ENCODE results near the gene RPS6KA3.
"Not testable (repeated sequence)": the region's sequence is repeated elsewhere in the genome, so short reads cannot be mapped to it uniquely, and the experiment has no call there.

Gene RPS6KA3

DNA sequence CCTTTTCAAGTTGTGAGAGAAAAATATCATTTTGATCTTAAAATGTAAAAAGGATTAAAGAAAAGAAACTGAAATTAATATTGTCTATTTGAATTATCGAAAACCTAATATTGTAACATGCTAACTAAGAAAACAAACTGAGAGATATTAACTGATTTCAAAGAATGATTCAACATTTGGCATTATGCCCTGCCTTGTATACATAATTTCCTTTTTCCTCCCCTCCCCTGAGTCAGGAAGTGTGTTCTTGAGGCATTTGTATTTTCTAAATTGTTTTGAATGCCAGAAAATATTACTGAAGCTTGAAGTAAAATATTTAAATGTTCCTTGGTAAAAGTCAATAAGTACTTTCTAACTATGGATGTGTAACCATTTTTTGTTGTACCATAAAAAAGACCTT is 49.4 kb downstream of the RPS6KA3 start:
- DNase-seq, result peak in 1 of 2 experiments; percentile 14

DNA sequence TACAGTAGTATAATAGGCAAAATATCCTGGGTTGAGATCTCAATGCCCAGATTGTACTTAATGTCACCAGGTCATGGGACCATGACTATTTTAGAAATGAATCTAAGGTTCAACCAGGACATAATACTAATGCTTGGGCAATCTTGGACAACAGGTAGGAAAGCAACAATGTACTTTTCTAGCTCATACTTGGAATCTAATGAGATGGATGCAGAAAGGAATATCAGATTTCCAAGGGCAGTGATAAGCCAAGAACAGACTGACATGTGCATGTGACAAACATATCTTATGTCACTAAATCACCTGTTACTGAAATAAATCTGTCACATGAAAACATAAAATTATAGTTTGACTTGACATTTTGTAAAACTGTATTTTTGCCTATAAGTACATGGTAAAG is 51.1 kb downstream of the RPS6KA3 start:
- DNase-seq, result no peak

DNA sequence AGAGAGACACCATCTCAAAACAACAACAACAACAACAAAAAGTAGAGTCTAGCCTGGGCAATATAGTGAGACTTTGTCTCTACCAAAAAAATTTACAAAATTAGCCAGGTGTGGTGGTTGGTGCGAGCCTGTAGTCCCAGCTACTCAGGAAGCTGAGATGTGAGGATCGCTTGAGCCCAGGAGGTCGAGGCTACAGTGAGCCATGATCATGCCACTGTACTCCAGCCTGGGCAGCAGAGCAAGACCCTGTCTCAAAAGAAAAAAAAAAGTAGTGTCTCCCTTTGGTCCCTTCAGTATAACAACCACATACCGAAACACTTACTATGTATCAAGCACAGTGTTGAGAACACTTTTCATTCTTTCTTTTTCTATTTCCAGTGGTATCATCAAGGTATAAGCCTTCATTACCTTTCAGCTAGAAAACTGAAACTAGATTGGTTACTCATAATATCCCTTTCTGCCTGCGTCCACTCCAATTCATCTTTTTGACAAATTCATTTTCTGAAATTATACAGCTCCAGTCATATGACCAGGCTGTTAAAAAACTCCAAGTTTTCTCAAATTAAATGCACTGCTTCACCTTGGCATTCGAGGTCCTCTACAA is 54.1 kb downstream of the RPS6KA3 start:
- DNase-seq, result no peak

DNA sequence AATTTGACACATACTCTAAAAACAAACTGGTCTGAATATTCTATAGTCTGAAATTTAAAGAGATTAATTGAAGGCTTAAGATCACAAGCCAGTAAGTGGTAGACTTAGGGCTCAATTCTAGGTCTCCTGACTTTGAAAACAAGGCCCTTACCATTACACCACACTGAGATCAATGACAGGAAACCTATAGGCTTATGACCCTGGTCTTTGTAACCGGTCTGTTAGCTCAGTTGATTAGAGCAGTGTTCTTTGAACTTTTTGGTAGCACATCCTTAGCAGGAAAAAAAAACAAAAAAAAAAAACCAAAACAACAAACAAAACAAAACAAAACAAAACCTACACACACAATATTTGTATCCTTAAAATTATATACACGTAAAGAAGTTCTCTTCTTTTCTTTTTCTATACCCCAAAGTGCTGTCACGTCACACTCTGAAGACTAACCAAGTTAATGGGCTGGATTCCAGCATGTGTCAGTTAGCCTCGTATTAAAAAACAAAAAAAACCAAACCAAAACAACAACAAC is 55.4 kb downstream of the RPS6KA3 start:
- no peak for DNase-seq

DNA sequence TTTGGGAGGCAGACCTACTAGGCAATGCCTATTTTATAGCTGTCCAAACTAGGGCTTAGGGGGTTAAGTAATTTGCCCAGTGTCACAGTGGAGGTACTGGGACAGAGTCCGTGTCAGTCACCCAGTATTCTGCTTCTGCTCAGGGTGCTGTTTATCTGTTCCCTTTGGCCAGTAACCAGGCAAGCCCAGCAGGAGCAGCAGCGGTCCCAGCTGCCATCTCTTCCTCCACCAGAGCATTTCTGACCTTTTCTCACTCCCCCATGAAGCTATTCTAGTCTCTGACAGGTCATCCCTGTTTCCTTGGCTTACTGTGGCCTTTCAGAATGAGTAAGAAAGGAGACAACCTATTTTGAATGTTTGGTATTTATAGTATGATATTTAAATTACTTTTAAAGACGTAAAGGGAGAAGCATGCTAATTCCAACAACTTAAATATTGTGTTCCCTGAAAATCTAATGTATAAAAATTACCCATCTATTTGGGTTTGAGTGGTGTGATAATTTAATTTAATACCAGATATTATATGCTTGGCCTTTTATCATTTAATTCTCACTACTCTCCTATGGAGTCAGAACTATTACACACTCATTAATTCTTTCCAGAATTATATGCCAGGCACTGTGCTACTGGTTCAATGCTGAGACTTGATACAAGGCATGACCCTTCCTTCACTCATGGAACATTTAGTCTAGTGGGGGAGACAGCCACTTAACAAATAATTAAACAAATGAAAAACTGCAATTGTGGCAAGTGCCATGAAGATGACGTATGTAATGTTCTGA is 60.6 kb downstream of the RPS6KA3 start:
- DNase-seq, result no peak

DNA sequence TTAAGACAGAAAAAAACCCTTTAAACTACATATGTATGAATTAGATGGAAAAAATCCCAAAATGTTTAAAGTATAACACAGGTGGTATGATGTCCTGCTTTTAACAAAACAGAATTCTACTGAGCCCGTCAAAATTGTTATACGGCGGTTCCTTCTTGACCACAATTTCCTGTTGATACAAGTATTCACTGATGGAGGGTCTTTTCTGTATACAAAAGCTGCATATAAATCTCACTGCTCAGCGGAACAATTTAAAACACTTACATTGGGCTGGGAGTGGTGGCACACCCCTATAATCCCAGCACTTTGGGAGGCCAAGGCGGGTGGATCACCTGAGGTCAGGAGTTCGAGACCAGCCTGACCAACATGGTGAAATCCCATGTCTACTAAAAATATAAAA is 62.4 kb downstream of the RPS6KA3 start:
- DNase-seq, result no peak

DNA sequence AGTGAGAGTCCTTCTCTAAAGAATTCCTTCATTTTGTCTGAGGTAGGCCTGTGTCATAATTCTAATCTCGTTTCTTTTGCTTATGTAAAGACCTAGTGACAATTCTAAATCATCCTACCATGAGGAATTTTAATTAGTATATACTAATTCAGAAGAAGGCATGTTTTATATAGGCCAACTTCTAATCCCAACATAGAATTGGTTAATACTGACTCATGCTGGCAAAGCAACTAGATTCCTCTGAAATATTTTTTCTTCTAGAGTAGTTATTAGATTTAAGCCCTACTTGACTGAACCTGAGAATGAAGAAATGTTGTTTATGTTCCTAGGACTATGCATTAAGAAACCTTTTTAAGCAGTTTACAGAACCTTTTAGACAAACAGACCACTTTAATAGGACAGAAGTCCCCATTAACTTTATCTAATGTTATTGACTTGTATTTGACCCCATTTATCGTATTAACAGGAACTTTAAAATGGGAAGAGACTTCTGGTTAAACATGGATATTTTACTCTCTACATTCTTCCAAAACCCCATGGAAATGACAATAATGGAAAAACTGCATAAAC is 69.0 kb downstream of the RPS6KA3 start:
- DNase-seq, result no peak

DNA sequence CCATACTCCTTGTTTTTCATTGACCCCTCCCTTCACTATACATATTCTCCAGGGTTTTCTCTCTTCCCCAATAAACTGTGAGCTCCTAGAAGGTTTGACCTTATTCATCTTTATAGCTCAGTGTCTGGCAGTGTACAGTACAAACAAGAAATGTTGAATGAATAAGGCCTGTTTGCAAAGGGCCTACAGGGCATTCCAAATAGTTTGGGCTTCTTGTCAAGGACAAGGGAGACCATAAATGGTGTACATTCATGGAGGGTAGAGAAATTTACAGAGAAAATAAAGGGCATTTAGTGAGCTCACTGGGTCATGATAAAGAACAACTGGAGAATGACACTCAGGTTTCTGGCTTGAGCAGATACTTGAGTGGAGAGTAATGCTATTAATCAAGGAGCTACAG is 77.5 kb downstream of the RPS6KA3 start:
- DNase-seq, result no peak

DNA sequence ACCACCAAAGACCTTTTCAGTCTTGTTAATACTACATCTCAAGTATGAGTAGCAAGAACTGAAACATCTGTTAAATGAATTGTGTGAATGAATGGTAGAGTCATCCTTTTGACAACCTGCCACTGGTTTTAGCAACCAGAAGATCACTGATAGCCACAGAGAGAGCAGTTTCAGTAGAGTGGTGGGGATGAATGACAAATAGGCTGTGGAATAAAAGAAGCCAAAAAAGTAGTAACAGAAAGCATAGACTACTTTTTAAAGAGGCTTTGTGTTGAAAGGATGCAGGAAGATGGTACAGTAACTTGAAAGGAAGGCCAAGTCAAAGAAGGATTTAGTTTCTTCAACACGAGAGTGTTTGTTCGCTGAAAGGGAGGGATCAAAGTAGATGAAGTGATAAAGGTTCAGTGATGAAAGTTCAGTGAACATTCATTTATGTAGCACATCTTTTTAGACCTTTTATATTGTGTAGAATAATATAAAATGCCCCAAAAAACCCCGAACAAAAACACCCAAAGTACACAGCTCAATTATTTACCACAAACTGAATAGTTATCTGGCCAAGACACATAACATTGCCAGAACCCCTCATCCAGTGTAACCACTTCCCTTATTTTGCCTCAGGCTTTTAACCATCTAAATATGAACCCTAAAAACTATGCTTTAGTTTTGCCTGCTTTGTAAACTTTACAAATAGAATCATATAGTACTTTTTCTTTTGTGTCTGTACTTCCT is 84.9 kb downstream of the RPS6KA3 start:
- no peak for DNase-seq

DNA sequence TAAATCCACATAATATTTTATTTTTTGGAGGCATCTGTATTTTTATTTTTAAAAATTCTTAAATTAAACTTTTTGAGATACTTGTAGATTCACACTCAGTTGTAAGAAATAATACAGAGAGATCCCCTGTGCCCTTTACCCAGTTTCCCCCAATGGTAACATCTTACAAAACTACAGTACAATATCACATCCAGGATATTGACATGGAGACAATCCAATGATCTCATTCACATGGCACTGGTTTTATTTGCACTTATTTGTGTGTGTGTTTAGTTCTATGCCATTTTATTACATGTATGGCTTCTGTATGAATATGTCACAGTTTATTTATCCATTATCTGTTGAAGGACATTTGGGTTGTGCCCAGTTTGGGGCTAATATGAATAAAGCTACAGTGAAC is 89.6 kb downstream of the RPS6KA3 start:
- DNase-seq, result no peak

DNA sequence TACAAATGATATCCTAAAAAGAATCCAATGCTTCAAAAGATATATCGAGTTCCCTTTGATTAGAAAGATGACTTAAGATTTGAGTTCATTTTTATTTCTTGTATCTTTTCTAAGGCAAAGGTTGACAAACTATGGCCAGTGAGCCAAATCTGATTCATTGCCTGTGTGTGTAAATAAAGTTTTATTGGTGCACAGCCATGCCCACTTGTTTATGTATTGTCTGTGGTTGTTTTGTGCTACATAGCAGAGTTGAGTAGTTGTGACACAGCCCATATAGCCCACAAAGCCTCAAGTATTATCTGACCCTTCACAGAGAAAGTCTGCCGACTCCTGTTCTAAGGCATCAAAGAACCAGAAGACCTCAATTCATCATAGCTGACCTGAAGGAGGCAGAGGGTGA is 92.9 kb downstream of the RPS6KA3 start:
- DNase-seq, result no peak

DNA sequence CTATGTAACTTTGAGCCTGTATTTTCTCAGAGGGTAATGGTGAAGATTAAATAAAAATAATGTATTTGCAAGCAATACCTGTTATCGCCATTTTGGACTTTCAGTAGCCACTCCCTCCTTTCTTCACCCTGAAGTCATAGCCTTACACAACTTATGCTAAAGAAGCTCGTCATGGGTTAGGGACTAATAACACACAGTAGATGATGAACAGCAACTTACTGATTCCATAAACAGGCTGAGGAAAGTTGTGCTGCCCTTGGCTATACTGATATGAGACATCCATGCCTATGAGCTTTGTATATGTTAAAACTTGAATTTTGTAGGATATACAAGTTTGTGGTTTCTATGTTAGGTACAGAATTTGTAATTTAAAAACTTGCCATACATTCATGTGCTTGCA is 93.4 kb downstream of the RPS6KA3 start:
- DNase-seq, result no peak

DNA sequence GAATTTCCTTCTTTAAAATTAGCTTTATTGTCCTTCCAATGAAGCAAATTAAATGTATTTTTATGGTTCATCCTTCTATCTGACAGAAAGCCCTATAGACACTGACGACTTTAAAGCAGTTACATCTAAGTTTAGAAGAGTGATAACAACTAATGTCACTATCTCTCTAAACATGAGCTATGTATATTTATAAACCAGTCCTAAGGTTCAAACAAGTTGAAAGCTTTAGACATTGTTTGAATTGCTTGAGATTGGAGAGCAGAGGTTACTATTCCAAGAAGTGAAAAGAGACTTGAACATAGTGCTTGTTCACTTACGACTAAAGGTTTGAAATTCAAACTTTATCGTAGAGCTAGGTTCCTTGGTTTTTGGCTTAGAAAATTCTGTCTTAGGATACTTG is 94.8 kb downstream of the RPS6KA3 start:
- DNase-seq, result no peak

DNA sequence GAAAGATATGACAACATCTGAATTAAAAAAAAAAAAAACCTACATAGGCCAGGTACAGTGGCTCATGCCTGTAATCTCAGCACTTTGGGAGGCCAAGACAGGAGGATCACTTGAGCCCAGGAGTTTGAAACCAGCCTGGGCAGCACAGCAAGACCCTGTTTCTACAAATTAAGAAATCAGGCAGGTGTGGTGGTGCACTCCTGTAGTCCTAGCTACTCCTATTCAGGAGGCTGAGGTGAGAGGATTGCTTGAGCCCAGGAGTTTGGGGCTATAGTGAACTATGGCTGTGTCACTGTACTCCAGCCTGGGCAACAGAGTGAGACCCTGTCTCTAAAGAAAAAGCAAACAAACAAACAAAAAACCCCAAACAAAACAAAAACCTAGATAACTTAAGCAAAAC is 104.2 kb downstream of the RPS6KA3 start:
- not testable (repeated sequence) for DNase-seq

DNA sequence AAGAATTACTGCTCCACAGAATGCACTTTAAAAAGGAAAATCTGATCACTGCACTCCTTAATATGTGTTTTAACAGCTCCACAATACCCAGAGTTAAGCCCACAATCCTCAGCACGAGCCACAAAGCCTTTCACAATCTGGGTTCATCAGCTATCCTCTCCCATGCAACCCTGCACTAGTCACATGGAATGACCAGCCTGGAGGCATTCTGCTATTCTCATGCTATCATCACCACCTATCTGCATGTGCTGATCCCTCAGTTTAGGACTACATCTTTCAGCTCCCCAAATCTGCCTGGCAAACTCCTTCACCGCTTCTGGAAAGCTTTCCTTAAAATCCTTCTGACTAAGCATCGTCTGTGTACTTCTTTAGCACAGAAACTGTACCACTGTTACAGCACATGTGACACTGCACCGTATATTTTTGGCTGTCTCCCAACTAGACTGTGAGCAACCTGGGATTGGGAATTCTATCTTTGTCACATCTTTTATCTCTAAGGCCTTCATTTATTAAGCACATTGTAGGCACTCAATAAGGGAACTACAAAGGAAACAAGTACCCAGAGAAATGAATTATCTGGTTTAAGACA is 106.8 kb downstream of the RPS6KA3 start:
- DNase-seq, result no peak

DNA sequence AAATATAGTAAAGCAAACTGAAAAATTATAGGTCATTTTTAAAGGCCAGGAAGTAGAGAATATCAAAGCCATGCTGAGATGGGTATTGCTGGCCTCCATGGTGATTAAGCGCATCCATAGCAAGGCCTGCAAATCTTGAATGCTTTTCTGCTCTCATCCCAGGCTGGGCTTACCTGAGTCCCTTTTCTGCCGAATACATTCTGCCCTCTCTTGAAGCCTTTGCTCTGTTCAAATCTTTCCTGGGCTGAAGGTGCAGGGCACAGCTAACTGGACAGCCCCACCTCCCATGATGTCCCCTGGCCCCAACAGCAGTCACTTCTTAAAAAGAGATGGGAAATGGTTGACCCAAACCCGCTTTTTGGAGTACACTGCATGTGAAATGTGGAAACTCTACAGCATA is 115.0 kb downstream of the RPS6KA3 start:
- DNase-seq, result no peak

DNA sequence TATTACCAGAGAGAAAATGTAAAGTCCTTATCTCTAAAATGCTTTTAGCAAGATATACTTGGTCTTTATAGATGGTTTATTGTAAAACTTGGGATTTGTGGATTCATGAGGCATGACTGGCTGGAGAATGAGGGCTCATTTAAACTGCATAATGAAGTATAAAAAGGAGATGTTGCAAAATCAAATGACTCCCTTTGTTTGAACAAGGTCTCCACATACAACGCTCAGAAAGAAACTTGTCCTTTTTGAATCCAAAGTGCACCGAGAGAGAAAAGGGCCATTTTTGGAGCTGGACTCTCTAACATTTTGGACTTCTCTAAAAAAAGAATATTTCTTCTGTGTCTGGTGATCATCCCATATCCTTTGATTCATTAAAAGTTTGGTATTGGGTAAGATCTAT is 117.4 kb downstream of the RPS6KA3 start:
- DNase-seq, result no peak

DNA sequence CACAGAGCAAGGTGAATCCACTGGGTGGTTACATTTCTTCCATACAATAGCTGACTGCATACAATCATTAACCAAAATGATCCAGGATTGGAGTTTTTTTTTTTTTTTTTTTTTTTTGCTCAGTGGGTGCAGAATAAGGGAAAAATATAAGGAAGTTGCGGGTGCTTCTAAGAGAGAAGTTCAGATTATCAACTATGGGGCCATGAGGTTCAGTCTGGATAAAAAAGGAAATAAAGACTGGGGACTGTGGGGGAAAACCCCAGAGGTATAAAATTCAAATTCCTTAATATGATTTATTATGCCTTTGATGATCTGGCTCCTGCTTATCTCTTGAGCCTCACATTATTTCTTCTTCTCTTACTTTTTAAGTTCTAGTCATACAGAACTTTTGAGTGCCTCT is 119.1 kb downstream of the RPS6KA3 start:
- DNase-seq, result no peak

DNA sequence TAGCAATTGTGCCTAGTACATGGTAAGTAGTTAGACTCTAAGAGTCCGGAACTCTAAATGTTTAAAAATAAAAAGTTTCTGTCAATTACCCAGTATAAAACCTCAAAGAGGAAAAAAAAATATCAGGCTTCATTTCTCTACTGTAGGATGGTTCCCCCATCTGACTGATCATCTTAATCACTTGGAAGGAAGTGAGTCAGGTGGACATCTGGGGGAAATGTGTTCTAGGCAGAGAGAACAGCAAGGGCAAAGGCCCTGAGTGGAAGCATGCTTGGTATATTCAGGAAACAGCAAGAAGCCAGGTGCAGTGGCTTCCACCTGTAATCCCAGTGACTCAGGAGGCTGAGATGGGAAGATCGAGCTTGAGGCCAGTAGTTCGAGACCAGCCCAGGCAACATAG is 122.2 kb downstream of the RPS6KA3 start:
- DNase-seq, result peak; percentile 10 to 36

DNA sequence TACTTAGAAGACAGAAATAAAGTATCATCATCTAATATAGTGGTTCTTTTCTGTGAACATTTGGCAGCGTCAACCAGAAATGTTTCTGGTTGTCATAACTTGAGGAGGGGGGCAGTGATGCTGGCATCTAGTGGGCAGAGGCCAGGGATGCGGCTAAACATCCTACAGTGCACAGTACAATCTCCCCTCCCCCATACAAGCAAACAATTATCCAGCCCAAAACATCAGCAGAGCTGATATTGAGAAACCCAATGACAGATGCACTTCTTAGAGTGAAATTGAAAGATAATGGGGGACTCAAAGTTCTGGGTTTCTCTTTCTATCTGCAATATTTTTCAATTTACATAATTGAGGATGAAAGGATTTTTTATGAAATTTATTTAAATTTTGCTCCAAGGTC is 123.1 kb downstream of the RPS6KA3 start:
- DNase-seq, result no peak

DNA sequence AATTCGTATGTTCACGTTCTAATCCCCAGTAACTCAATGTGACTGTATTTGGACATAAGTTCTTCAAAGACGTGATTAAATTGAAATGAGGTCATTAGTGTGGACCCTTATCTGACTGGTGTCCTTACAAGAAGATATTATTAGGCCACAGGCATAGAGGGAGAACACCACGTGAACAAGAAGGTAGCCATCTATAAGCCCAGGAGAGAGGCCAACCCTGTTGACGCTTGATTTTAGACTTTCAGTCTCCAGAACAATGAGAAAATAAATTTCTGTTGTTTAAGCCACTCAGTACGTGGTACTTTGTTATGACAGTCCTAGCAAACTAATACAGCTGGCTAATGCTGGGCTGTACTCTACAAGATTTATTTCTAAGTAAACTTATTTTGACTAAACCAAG is 123.6 kb downstream of the RPS6KA3 start:
- no peak for DNase-seq

DNA sequence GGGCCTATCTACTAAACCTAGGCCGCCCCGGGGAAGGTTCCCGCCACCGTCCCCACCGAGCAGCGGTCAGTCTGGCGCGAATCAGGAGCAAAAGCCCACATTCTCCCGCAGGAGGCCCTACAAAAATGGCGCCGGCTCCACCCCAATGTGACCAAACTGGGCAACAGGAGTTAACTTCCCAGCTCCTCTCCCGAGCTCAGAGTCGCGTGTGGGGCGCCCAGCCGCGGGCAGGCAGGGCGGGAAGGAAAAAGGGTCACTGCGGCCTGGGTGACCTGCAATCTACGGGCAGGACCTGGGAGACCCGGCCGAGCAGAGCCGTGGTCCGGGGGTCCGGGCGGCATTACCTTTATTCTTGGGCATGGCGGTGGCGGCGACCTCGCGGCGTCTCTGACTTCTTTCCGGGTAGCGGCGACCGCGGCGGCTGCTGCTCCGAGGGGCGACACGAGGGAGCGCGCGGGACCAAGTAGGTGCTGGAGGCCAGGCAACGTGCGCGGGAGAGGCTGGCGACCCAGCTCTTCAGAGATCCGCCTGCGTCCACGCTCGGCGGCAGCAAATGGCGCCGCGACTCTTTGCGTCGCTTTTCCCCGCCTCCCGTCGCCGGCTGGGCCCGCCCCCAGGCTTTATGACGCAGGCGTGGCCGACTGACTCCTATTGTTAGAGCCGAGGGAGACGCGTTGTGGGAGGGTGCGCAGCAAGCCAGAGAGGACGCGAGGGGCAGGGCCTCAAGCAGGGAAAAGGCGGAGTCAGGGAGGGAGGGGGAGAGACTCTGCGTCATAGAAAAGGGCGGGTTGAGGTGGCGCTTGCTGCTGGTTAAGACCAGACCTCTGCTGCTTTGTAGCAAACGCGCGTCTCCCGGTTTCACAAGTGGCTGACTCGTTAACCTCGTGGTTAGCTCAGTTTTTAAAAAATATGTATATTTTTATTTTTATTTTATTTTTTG is 125.2 kb downstream of the RPS6KA3 start, which contains the start of gene EIF1AX:
Gene EIF1AX (minus strand): TSS at position 558 of the 940 bp plus-strand sequence. CDS start 198 bp downstream, at position 360.
- DNase-seq, result peak; percentile 69 to 85
